C4-2B (cell line): Measurements from ENCODE around the gene FAM227B.

Experiments
- ZFX ChIP-seq: fragments of 450-650 bp; IDR thresholded peaks from 2 replicates; pipeline ENCODE4 v1.6.1; 2017
- TF ChIP-seq, protein P1 (sequence below): fragments of 450-650 bp; conservative IDR thresholded peaks from 2 replicates; pipeline ENCODE4 v1.5.1; 2017; ENCODE audit warnings: mild to moderate bottlenecking

DNA sequence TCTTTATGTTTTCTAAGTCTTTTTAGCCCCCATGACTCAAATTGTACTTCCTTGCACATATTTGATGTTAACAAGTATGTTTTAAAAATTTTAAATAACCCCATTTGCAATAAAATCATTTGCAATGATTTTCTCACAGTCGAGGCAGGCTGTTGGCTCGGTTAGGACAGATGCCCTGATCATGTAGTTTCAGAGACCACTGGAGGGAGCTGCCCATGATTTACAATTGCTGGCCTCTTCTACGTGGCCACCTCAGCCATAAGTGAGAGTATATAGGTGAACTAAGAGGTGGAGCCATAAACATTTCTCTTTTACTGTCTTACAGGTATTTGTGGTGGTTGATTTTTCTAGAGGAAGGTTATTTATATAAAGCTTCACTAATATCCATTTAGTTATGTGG is 1.9 kb upstream of the FAM227B start:
- TF ChIP-seq, protein P1, sequence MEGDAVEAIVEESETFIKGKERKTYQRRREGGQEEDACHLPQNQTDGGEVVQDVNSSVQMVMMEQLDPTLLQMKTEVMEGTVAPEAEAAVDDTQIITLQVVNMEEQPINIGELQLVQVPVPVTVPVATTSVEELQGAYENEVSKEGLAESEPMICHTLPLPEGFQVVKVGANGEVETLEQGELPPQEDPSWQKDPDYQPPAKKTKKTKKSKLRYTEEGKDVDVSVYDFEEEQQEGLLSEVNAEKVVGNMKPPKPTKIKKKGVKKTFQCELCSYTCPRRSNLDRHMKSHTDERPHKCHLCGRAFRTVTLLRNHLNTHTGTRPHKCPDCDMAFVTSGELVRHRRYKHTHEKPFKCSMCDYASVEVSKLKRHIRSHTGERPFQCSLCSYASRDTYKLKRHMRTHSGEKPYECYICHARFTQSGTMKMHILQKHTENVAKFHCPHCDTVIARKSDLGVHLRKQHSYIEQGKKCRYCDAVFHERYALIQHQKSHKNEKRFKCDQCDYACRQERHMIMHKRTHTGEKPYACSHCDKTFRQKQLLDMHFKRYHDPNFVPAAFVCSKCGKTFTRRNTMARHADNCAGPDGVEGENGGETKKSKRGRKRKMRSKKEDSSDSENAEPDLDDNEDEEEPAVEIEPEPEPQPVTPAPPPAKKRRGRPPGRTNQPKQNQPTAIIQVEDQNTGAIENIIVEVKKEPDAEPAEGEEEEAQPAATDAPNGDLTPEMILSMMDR, result 0 out of 2 replicates have a peak, but pooled peaks have one; percentile 5
- TF ChIP-seq ZFX, result no peak
